ENCODE measurements around the gene AFF3.

DNA sequence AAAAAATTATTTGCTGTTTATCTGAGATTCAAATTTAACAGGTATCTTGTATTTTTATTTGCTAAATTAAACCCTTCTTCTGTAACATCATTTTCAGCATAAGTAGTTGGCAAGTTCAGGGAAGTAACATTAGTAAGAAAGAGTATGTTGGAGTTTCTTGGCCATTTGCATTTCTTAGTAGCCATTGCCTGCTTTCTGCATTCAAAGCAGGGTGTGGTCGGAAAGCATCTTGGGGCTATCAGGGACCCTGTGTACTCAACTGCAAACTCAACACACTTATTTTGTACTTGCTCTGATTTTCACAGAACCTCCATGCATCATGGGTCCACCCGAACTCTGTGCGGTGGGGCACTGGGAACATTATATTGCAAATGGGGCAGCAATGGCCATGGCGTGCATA is 622.2 kb downstream of the AFF3 start:
- TF ChIP-seq, protein P1, sequence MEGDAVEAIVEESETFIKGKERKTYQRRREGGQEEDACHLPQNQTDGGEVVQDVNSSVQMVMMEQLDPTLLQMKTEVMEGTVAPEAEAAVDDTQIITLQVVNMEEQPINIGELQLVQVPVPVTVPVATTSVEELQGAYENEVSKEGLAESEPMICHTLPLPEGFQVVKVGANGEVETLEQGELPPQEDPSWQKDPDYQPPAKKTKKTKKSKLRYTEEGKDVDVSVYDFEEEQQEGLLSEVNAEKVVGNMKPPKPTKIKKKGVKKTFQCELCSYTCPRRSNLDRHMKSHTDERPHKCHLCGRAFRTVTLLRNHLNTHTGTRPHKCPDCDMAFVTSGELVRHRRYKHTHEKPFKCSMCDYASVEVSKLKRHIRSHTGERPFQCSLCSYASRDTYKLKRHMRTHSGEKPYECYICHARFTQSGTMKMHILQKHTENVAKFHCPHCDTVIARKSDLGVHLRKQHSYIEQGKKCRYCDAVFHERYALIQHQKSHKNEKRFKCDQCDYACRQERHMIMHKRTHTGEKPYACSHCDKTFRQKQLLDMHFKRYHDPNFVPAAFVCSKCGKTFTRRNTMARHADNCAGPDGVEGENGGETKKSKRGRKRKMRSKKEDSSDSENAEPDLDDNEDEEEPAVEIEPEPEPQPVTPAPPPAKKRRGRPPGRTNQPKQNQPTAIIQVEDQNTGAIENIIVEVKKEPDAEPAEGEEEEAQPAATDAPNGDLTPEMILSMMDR (IDR thresholded peaks at IDR 0.05): no peak
- no peak for TF ChIP-seq POLR2A (IDR thresholded peaks at IDR 0.05)
